ENCODE measurements around the gene STIL. TPM values are rescaled to one million over a fixed set of nuclear protein-coding genes. Genes with fewer than 3 reads are reported as not detected.
"Not testable (repeated sequence)": the region's sequence is repeated elsewhere in the genome, so short reads cannot be mapped to it uniquely, and the experiment has no call there.

The STIL gene
- total RNA-seq, 4 donors from 2014 or later = 2.8 to 4.2 (median 4.0) TPM

GRCh38 chr1:47317841-47318240 lies 3.9 kb upstream of the STIL start:
- Histone ChIP-seq H3K4me3 (no peak overlapping the region), H3K4me1 (peaks cover 9% of the 10 kb centered on the region), H3K27me3 (no peaks in the 10 kb centered on the region), H3K9me3 (no peaks in the 10 kb centered on the region), H3K27ac (no peak overlapping the region), H3K36me3 (no peaks in the 10 kb centered on the region)
- WGBS = 50% methylated on average over 1 of the region's 1 CpG
- DNase-seq (ENCODE audit: low spot score in 2 of 2) = no peak
- TF ChIP-seq EP300 (IDR thresholded peaks at IDR 0.05) = no peak
- TF ChIP-seq POLR2AphosphoS5 (IDR thresholded peaks at IDR 0.05) = no peak
- no peak for TF ChIP-seq CTCF (IDR thresholded peaks at IDR 0.05)
- TF ChIP-seq POLR2A (IDR thresholded peaks at IDR 0.05) = no peak

- Histone ChIP-seq H3K27me3 (no peaks in the 10 kb centered on the region), H3K9me3 (no peaks in the 10 kb centered on the region), H3K4me1 (peaks cover 11% of the 10 kb centered on the region), H3K36me3 (no peaks in the 10 kb centered on the region), H3K4me3 (no peak overlapping the region), H3K27ac (no peak overlapping the region)
- no peak for DNase-seq (ENCODE audit: low spot score in 2 of 2)
- TF ChIP-seq CTCF (IDR thresholded peaks at IDR 0.05) = no peak
- TF ChIP-seq POLR2A (IDR thresholded peaks at IDR 0.05) = no peak
- no peak for TF ChIP-seq EP300 (IDR thresholded peaks at IDR 0.05)
- 71% methylated on average over 4 of the region's 4 CpGs for WGBS
Observed at GRCh38 chr1:47309427-47309826, 4.5 kb downstream of the STIL start.

- Histone ChIP-seq H3K27ac (no peak overlapping the region), H3K27me3 (no peaks in the 10 kb centered on the region)
- TF ChIP-seq EP300 (IDR thresholded peaks at IDR 0.05) (no peak), CTCF (IDR thresholded peaks at IDR 0.05) (no peak), POLR2A (IDR thresholded peaks at IDR 0.05) (no peak), POLR2AphosphoS5 (IDR thresholded peaks at IDR 0.05) (no peak)
Observed at GRCh38 chr1:47302472-47302871, 11.5 kb downstream of the STIL start.

GRCh38 chr1:47298025-47298699 lies 15.8 kb downstream of the STIL start:
- H3K36me3 ChIP-seq = peaks cover 2% of the 10 kb centered on the region
- TF ChIP-seq CTCF (IDR thresholded peaks at IDR 0.05) (no peak), POLR2AphosphoS5 (IDR thresholded peaks at IDR 0.05) (no peak), EP300 (IDR thresholded peaks at IDR 0.05) (no peak), POLR2A (IDR thresholded peaks at IDR 0.05) (no peak)
- no peaks in the 10 kb centered on the region for H3K27me3 ChIP-seq
- no peak overlapping the region for H3K27ac ChIP-seq
- no peaks in the 10 kb centered on the region for H3K9me3 ChIP-seq
- DNase-seq (ENCODE audit: low spot score in 2 of 2) = no peak
- no peak overlapping the region for H3K4me3 ChIP-seq
- H3K4me1 ChIP-seq = peaks cover 15% of the 10 kb centered on the region

More at GRCh38 chr1:47302472-47302871, 11.5 kb downstream of the STIL start:
- WGBS = 90% methylated on average over 2 of the region's 2 CpGs
- DNase-seq (ENCODE audit: low spot score in 2 of 2) = no peak
- Histone ChIP-seq H3K4me1 (peaks cover 14% of the 10 kb centered on the region), H3K9me3 (no peaks in the 10 kb centered on the region), H3K36me3 (peaks cover 2% of the 10 kb centered on the region), H3K4me3 (no peak overlapping the region)

- Histone ChIP-seq H3K27ac (no peak overlapping the region), H3K4me3 (no peak overlapping the region), H3K4me1 (peaks cover 15% of the 10 kb centered on the region), H3K27me3 (no peaks in the 10 kb centered on the region), H3K9me3 (no peaks in the 10 kb centered on the region), H3K36me3 (no peaks in the 10 kb centered on the region)
- 89% methylated on average over 2 of the region's 2 CpGs for WGBS
- DNase-seq (ENCODE audit: low spot score in 2 of 2) = no peak
- TF ChIP-seq POLR2AphosphoS5 (IDR thresholded peaks at IDR 0.05) (no peak), POLR2A (IDR thresholded peaks at IDR 0.05) (no peak), EP300 (IDR thresholded peaks at IDR 0.05) (no peak), CTCF (IDR thresholded peaks at IDR 0.05) (no peak)
Observed at GRCh38 chr1:47295579-47295978, 18.4 kb downstream of the STIL start.

GRCh38 chr1:47294863-47295262 lies 19.1 kb downstream of the STIL start:
- WGBS = 96% methylated on average over 6 of the region's 6 CpGs

GRCh38 chr1:47288116-47288515 lies 25.8 kb downstream of the STIL start:
- DNase-seq (ENCODE audit: low spot score in 2 of 2); H3K27ac ChIP-seq; H3K9me3 ChIP-seq; H3K4me1 ChIP-seq; H3K4me3 ChIP-seq; H3K27me3 ChIP-seq; H3K36me3 ChIP-seq: not testable (repeated sequence)
- 87% methylated on average over 4 of the region's 4 CpGs for WGBS

More at GRCh38 chr1:47294863-47295262, 19.1 kb downstream of the STIL start:
- not testable (repeated sequence) for H3K4me3 ChIP-seq; H3K9me3 ChIP-seq; DNase-seq (ENCODE audit: low spot score in 2 of 2); H3K27me3 ChIP-seq; H3K36me3 ChIP-seq; H3K27ac ChIP-seq
- peaks cover 15% of the 10 kb centered on the region for H3K4me1 ChIP-seq

All from suprapubic skin (tissue), 4 donors.